CD4-positive, CD25-positive, alpha-beta regulatory T cell (primary cell): Measurements from ENCODE around the gene METTL22. TPM values are rescaled to one million over a fixed set of nuclear protein-coding genes. Genes with fewer than 3 reads are reported as not detected.

Source experiments
- ATAC-seq, 2 donors: fragments of 150-1000 bp; cut with Tn5 transposase; one replicate each; pipeline ENCODE4 v1.10.0; 2021; ENCODE audit warnings: low read depth in 2 of 2, moderate number of reproducible peaks in 2 of 2, moderate library complexity in 1 of 2
- DNase-seq, 3 donors: peaks; one replicate each; pipeline versions ENCODE4 v3.0.0 to v3.0.0-alpha.2; 2012 to 2022; ENCODE audit warnings: mixed read lengths in 1 of 3
- H3K27ac ChIP-seq: one replicate; pipeline ENCODE4 v1.7.0; 2013; ENCODE audit warnings: mild to moderate bottlenecking, low read length; ENCODE audit not compliant: insufficient read depth, poor library complexity, severe bottlenecking
- H3K27me3 ChIP-seq: one replicate; pipeline ENCODE4 v1.7.0; 2013; ENCODE audit warnings: low read length; ENCODE audit not compliant: control insufficient read depth, insufficient read depth
- H3K36me3 ChIP-seq: one replicate; pipeline ENCODE4 v1.7.0; 2013; ENCODE audit warnings: mild to moderate bottlenecking, low read length, moderate library complexity; ENCODE audit not compliant: control insufficient read depth, insufficient read depth
- H3K4me1 ChIP-seq: 2 replicates; pipeline ENCODE4 v1.7.0; 2013; ENCODE audit warnings: mild to moderate bottlenecking, low read length; ENCODE audit not compliant: insufficient read depth, control insufficient read depth, poor library complexity, severe bottlenecking
- H3K4me3 ChIP-seq: one replicate; pipeline ENCODE4 v1.7.0; 2013; ENCODE audit warnings: low read depth, mild to moderate bottlenecking, low read length, moderate library complexity
- H3K9me3 ChIP-seq, 2 experiments: 1 replicate in 1 of 2; 2 replicates in 1 of 2; pipeline ENCODE4 v1.7.0; 2013; ENCODE audit warnings: low read length in 2 of 2, mild to moderate bottlenecking in 1 of 2, moderate library complexity in 1 of 2; ENCODE audit not compliant: control insufficient read depth in 2 of 2
- H3K27ac Mint-ChIP-seq, 3 donors: one replicate each; pipeline ENCODE4 v1.8.0; 2020 to 2022; ENCODE audit warnings: mild to moderate bottlenecking in 3 of 3, mixed read lengths in 3 of 3, moderate library complexity in 2 of 3
- H3K27me3 Mint-ChIP-seq: one replicate; pipeline ENCODE4 v1.8.0; 2022; ENCODE audit warnings: mild to moderate bottlenecking, mixed read lengths
- H3K36me3 Mint-ChIP-seq: one replicate; pipeline ENCODE4 v1.8.0; 2020; ENCODE audit warnings: mixed read lengths
- H3K4me1 Mint-ChIP-seq, 4 donors: one replicate each; pipeline ENCODE4 v1.8.0; 2020 to 2022; ENCODE audit warnings: mixed read lengths in 4 of 4, mild to moderate bottlenecking in 1 of 4
- H3K4me3 Mint-ChIP-seq, 4 donors: one replicate each; pipeline ENCODE4 v1.8.0; 2020 to 2022; ENCODE audit warnings: mild to moderate bottlenecking in 4 of 4, mixed read lengths in 4 of 4, moderate library complexity in 3 of 4
- H3K9me3 Mint-ChIP-seq, 7 donors: one replicate each; pipeline ENCODE4 v1.8.0; 2020 to 2022; ENCODE audit warnings: mixed read lengths in 7 of 7, mild to moderate bottlenecking in 3 of 7, moderate library complexity in 2 of 7
- polyA plus RNA-seq, 4 donors: library from polyadenylated mRNA; unstranded; fragments of 300-500 nt; fragmentation: Illumina TruSeq; gene quantifications; one replicate each; pipeline ENCODE4 v1.2.3, GENCODE V29; 2021
- total RNA-seq: library from RNA; stranded (reverse); gene quantifications from one replicate; pipeline ENCODE4 v1.2.3, GENCODE V29; 2022

Gene METTL22
- total and polyA plus RNA-seq, 5 donors from 2014 or later: 7.6 to 27.1 (median 8.2) TPM

DNA sequence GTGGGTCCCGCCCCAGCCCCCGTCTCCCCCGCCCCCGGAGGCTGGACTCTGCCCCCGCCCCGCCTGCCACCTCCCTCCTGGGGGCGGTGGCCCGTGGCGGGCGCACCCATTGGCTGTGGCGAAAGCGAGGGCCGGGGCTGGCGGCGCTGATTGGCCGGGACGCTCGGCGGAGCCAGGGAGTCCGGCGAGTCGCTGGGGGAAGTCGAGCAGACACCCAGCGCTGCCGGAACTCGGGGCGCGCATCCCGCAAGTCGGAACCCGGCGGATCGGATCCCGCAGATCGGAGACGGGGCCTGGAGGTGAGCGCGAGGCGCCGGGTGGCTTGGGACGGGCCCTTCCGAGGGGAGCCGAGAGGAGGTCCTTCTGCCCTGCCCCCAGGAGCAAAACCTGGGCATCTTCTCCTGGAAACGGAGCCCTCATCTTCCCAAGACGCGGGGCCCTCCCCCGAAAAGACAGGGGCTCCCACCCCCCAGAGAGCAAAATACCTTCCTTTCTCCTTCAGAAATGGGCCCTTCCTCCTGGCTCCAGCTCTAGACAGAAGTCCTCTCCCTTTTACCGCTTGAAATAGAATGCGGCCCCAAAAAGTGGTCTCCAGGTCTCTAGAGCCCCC lies 53.0 kb downstream of the METTL22 start, which contains the start of gene ABAT:
TSS of gene ABAT (plus strand) at position 205 of the 610 bp plus-strand sequence. CDS start 61,123 bp downstream, outside the sequence.
- ATAC-seq (peak; percentile 97 to 98), DNase-seq (peak; percentile 86 to 93 (median 89))
- no peaks in the 10 kb centered on the region for H3K27me3 ChIP-seq
- peaks cover 11% of the 10 kb centered on the region for H3K36me3 Mint-ChIP-seq
- H3K27ac ChIP-seq: peak within 1 kb of the TSS; percentile 59
- H3K27me3 Mint-ChIP-seq: no peaks in the 10 kb centered on the region
- peaks cover 0 to 27% (median 16%) of the 10 kb centered on the region in 4 donors for H3K4me1 Mint-ChIP-seq
- H3K4me3 Mint-ChIP-seq: peak within 1 kb of the TSS; percentile 89 to 95 (median 92)
- H3K9me3 Mint-ChIP-seq: peaks cover 0 to 3% (median 0%) of the 10 kb centered on the region in 7 donors
- H3K4me3 ChIP-seq: peak within 1 kb of the TSS; percentile 82
- no peaks in the 10 kb centered on the region for H3K36me3 ChIP-seq
- H3K4me1 ChIP-seq: peaks cover 18% of the 10 kb centered on the region
- H3K27ac Mint-ChIP-seq: peak within 1 kb of the TSS; percentile 83 to 94 (median 93)
- peaks cover 0 to 2% of the 10 kb centered on the region in 2 experiments for H3K9me3 ChIP-seq

DNA sequence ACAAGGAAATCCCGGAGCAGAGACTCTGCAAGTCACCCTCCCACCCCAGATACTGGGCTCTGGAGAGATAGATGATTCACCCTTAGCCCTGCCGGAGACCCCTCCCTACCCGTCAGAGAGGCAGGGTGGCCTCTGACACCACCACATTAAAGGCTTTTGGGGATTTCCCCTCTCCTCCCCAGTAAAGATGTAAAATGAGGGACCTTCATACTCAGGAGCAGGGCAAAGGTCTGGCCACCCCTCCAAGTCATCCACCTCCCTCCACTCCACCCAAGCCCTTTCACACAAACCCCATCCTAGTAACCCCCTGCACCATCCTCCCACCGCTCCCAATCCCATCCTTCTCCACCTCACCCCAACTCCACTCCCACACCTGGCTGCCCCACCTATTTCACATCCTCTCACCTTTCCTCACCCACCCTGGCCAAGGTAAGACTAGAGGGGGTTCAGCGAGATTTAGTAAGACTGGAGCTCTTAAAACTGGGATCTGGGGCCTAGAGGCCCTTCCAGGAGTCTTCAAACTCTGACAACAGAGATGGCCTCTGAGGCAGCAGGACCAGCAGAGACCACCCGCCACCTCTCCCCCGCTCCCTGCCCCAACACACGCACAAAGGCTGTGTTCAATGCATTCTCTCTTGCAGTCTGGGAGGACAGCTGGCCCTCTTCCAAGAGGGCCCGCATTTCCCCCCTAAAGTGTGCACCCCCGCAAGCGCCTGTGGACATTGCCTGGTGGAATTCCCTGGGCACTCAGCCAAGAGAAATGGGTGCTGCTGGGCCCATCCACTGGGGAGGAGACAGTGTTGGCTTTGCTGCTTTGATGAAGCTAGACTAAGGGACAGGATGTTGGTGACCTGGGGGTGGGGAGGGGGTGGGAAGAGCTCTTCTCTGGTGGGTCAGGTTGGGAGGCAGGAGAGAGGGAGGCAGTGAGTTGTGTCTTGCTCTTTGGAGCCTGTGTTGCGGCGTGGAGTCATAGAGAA lies 54.0 kb downstream of the METTL22 start:
- peaks cover 18% of the 10 kb centered on the region for H3K36me3 Mint-ChIP-seq
- no peak overlapping the region for H3K27ac ChIP-seq
- H3K4me1 ChIP-seq: peaks cover 18% of the 10 kb centered on the region
- H3K9me3 ChIP-seq: peaks cover 0 to 6% of the 10 kb centered on the region in 2 experiments
- H3K27me3 Mint-ChIP-seq: no peaks in the 10 kb centered on the region
- no peaks in the 10 kb centered on the region for H3K27me3 ChIP-seq
- H3K4me3 Mint-ChIP-seq: peak overlapping the region; percentile 89 to 95 (median 92)
- DNase-seq (peak; percentile 30 to 65 (median 51)), ATAC-seq (peak; percentile 53 to 54)
- H3K4me1 Mint-ChIP-seq: peaks cover 5 to 31% (median 21%) of the 10 kb centered on the region in 4 donors
- H3K4me3 ChIP-seq: peak overlapping the region; percentile 82
- peaks cover 0 to 9% (median 4%) of the 10 kb centered on the region in 7 donors for H3K9me3 Mint-ChIP-seq
- H3K36me3 ChIP-seq: no peaks in the 10 kb centered on the region
- peak overlapping the region; percentile 83 to 94 (median 93) for H3K27ac Mint-ChIP-seq

DNA sequence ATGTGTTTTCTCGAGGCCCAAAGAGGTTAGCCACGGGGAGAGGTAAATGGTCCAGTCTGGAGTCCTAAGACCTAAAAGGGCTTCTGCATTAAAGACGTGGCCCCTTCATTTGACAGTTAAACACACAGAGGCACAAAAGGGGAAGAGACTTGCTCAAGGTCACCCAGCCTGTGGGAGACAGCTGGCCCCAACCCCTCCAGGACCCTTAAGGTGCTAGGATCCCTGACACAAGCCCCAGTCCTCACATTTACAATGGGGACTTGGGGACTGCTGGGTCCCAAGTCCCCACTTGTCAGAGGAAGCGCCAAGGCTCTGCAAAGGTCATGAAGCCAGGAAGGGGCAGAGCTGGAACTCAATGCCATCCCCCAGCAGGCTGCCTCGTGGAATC lies 54.7 kb downstream of the METTL22 start:
- H3K9me3 ChIP-seq: peaks cover 0 to 6% of the 10 kb centered on the region in 2 experiments
- ATAC-seq (no peak), DNase-seq (no peak)
- no peaks in the 10 kb centered on the region for H3K36me3 ChIP-seq
- no peak overlapping the region for H3K27ac ChIP-seq
- no peaks in the 10 kb centered on the region for H3K27me3 Mint-ChIP-seq
- H3K4me3 Mint-ChIP-seq: peak overlapping the region; percentile 89 to 95 (median 92)
- H3K9me3 Mint-ChIP-seq: peaks cover 2 to 9% (median 4%) of the 10 kb centered on the region in 7 donors
- H3K4me3 ChIP-seq: no peak overlapping the region
- H3K4me1 ChIP-seq: peaks cover 18% of the 10 kb centered on the region
- no peak overlapping the region for H3K27ac Mint-ChIP-seq
- peaks cover 18% of the 10 kb centered on the region for H3K36me3 Mint-ChIP-seq
- peaks cover 5 to 31% (median 21%) of the 10 kb centered on the region in 4 donors for H3K4me1 Mint-ChIP-seq
- no peaks in the 10 kb centered on the region for H3K27me3 ChIP-seq

DNA sequence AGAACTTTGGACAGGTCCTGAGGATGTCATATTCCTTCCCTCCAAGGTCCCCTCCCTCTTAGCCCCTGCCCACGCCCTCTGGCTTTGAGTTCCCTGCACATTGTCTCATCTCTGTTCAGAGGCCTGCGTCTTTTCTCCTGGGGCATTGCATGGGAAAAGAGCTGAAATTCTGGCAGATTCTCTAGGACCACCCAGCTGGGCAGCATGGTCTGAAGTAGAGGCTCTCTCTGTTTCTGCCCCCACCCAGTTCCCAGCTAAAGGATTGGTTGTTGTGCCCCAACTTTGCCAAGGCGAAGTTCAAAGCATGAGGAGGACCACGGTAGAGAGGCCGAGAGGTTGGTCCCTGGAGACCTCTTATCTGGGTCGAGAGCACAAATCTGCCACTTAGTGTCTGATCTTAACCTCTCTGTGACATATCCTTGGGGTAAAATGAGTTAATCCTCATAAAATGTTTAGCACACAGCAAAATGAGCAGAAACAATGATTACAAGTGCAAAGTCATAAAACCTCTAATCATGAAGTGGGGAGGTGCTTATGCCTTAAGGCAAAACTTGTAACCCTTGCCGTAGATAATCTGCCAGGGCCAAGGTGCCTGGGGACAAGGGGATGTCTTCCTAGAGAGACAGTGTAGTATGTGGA lies 55.4 kb downstream of the METTL22 start:
- Mint-ChIP-seq H3K9me3 (peaks cover 2 to 9% (median 4%) of the 10 kb centered on the region in 7 donors), H3K36me3 (peaks cover 18% of the 10 kb centered on the region), H3K4me1 (peaks cover 5 to 31% (median 21%) of the 10 kb centered on the region in 4 donors), H3K27ac (no peak overlapping the region), H3K4me3 (peak overlapping the region; percentile 8 to 89 (median 68)), H3K27me3 (no peaks in the 10 kb centered on the region)
- DNase-seq (no peak), ATAC-seq (no peak)
- Histone ChIP-seq H3K9me3 (peaks cover 0 to 6% of the 10 kb centered on the region in 2 experiments), H3K27ac (no peak overlapping the region), H3K4me3 (no peak overlapping the region), H3K27me3 (no peaks in the 10 kb centered on the region), H3K36me3 (no peaks in the 10 kb centered on the region), H3K4me1 (peaks cover 18% of the 10 kb centered on the region)

DNA sequence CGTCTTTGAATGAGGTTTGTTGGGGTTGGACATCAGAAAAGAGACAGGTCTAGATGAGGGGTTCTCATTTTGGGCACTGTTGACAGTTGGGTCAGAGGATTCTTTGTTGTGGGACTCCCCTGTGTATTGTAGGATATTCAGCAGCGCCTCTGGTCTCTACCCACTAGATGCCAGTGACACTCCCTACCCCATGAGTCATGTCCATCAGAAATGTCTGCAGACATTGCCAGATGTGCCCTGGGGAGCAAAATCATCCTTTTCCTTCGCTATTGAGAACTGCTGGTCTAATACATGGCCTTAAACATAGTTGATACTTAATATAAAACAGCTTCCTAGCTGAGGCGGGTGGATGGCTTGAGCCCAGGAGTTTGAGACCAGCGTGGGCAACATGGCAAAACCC lies 56.0 kb downstream of the METTL22 start:
- Mint-ChIP-seq H3K36me3 (peaks cover 18% of the 10 kb centered on the region), H3K9me3 (peaks cover 2 to 9% (median 4%) of the 10 kb centered on the region in 7 donors), H3K4me1 (peaks cover 5 to 31% (median 21%) of the 10 kb centered on the region in 4 donors), H3K4me3 (peak overlapping the region in 2 of 4 donors; percentile 4 to 89), H3K27me3 (no peaks in the 10 kb centered on the region), H3K27ac (no peak overlapping the region)
- Histone ChIP-seq H3K27me3 (no peaks in the 10 kb centered on the region), H3K4me3 (no peak overlapping the region), H3K4me1 (peaks cover 18% of the 10 kb centered on the region), H3K36me3 (no peaks in the 10 kb centered on the region), H3K9me3 (peaks cover 0 to 6% of the 10 kb centered on the region in 2 experiments), H3K27ac (no peak overlapping the region)
- ATAC-seq: no peak
- no peak for DNase-seq

DNA sequence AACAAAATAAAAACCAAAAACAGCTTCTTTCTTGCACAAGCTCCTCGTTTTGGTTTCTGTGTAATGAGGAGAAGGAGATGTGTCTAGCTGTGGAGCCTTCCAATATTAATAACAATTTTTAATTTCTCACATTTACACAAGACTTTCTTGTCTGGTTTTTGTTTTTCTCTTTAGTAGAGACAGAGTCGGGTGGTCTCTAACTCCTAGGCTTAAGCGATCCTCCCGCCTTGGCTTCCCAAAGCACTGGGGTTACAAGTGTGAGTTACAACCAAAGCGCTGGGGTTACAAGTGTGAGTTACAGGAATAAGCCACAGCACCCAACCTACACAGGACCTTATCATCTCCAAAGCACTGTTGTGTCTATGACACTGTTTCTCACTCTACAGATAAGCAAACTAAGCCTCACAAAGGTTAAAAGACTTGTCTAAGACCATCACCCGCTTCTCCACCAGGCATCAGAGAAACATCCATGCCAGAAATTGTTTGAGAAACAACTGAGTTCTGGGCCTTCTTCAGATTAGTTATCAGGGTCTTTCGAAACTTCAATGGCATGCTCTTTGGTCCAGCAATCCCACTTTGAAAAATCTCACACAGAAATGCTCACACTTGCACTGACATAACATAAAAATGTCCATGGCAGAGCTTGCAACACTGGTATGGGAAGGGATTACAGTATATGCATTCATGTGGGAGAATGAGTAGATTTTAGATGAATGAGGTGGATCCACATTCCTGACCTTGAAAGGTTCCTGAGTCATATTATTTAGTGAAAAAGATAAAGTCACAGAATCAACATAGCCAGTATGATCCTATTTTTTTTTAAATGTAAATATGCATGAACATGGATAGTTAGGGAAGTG lies 56.8 kb downstream of the METTL22 start:
- no peak overlapping the region for H3K27ac ChIP-seq
- H3K36me3 ChIP-seq: no peaks in the 10 kb centered on the region
- no peaks in the 10 kb centered on the region for H3K27me3 Mint-ChIP-seq
- peak overlapping the region in 1 of 3 donors; percentile 58 for H3K27ac Mint-ChIP-seq
- H3K4me3 ChIP-seq: no peak overlapping the region
- peaks cover 18% of the 10 kb centered on the region for H3K4me1 ChIP-seq
- no peaks in the 10 kb centered on the region for H3K27me3 ChIP-seq
- peaks cover 2 to 9% (median 4%) of the 10 kb centered on the region in 7 donors for H3K9me3 Mint-ChIP-seq
- peaks cover 18% of the 10 kb centered on the region for H3K36me3 Mint-ChIP-seq
- H3K4me3 Mint-ChIP-seq: peak overlapping the region in 1 of 4 donors; percentile 4
- H3K4me1 Mint-ChIP-seq: peaks cover 5 to 31% (median 21%) of the 10 kb centered on the region in 4 donors
- peaks cover 0 to 6% of the 10 kb centered on the region in 2 experiments for H3K9me3 ChIP-seq
- DNase-seq (no peak), ATAC-seq (no peak)
